Islet precursor cell (in vitro differentiated cells): Measurements from ENCODE around the gene TRAM1L1.

Experiments used
- DNase-seq: peaks from one replicate; pipeline ENCODE4 v3.0.0-alpha.2; 2018

Gene TRAM1L1

DNA sequence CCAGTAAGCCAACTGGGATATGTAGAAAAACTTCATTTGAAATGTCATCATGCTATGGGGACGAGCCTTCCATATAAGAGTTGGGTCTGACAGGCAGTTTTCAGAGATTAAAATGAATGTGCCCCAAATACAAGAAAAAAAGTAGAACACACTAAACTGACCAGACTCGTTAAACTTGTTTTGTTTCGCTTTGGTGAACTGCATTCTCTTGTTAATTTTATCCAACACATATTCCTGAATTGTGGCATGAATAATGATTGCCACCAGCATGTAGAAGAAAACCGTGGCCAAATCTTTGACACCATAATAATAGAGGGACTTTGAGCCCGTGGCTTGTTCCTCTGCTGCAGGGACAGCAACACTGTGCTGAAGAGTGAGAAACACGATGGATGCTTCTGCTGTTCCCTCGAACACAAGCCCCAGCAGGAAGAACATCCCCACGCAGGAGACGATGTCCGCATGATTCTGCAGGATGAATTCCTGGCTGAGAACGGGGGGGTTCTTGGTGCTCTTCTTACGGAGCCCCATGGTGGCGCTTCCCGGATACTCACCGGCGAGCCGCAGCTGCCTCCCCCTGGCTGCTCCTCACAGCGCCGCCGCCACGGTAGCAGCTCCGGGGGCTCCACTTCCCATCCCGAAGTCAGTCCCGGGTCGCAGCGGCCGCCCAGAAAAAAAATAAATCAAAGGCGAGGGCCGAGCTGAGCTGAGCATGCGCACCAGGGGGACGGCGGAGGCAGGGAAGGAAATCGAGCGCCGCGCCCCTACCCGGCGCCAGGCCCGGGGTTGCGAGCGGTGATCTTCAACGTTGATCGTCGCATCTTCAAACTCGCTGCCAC, at the start of gene TRAM1L1:
TRAM1L1 (minus strand) TSS at position 711 of the 836 bp plus-strand sequence; CDS start at position 528, 183 bp downstream.
- DNase-seq: peak; percentile 92

DNA sequence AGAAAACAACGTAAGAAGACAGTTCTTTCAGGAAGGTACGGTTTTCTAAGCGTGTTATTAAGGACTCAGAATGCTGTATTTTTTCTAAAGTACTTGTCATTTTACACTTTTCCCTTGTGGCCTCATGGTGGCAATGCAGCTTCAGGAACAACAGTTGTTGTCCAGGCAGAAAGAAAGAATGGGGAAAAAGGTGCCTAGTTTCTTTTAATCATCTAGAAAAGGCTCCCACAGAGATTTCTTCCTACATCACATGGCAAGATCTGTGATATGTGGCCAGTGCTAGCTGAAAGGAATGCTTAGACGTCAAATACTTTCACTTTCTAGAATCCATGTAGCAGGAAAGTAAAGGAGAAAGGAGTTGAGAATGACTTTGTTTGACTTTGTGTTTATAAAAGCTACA, 49.0 kb upstream of the TRAM1L1 start:
- peak; percentile 61 for DNase-seq

- DNase-seq: no peak
Measured at GRCh38 chr4:117096886-117097285, 11.5 kb upstream of the TRAM1L1 start.

DNA sequence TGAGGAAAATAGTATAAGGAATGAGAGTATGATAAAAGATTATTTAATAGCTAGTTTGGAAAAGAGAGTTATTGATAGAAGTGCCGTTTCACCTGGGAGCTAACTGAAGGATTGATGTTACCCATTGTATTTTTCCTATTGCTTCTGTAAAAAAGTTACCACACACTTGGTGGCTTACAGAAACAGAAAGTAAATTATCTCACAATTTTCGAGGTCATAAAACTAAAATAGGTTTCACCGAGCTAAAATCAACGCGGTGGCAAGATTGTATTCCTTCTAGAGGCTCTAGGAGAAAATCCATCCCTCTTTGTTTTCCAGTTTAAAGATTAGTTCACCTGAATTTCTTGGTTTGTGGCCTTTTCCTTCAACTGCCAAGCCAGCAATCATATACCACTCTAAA, 11.1 kb upstream of the TRAM1L1 start:
- no peak for DNase-seq

GRCh38 chr4:117093571-117093970, 8.2 kb upstream of the TRAM1L1 start:
- no peak for DNase-seq

DNA sequence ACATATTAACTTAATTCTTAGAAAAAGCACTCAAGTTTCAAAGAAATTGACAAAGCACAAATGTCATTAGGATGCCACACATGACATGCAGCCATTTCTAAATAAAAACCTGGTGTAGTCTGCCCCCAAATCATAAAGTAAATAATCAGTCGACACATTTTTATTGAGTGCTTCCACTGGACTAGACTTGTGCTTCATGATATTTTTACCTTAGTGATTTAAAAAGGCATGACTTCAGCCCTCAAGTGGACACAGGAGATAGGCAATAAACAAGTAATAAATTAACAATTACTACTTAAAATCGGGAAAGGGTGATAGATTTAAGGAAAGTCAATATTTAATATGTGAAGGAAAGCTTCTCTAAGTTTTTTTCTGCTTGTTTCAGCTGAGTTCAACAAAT, 7.6 kb downstream of the TRAM1L1 start:
- DNase-seq: no peak

GRCh38 chr4:117068120-117068519, 17.3 kb downstream of the TRAM1L1 start:
- DNase-seq: no peak

GRCh38 chr4:117063961-117064696, 21.2 kb downstream of the TRAM1L1 start:
- DNase-seq: no peak

DNA sequence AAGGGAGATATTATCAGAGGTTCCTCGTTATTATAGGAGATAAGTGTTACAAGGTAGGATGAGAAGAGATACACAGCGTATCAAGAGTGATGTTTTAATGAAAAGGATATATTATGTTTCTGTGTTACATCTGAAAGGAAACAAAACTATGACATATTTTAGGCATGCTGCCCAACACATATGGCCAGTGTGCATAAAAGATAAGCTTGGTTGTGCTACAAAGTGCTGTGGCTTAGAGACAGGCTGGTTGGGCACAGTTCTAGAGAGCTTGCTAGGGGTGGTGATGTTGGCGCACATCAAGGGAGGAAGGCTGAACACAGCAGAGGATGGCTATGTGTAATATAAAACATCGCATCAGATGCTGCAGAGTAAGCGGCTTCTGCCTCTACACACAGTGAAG, 42.4 kb downstream of the TRAM1L1 start:
- DNase-seq: no peak
